Measurements from ENCODE around the gene RNF157. TPM values are rescaled to one million over a fixed set of nuclear protein-coding genes. Genes with fewer than 3 reads are reported as not detected.

RNF157 gene
- total and polyA plus RNA-seq, 2 of the 13 experiments (the other 11 are each of a cell fraction or from before 2014, with no cell fraction given) = 0.44 to 1.5 TPM

DNA sequence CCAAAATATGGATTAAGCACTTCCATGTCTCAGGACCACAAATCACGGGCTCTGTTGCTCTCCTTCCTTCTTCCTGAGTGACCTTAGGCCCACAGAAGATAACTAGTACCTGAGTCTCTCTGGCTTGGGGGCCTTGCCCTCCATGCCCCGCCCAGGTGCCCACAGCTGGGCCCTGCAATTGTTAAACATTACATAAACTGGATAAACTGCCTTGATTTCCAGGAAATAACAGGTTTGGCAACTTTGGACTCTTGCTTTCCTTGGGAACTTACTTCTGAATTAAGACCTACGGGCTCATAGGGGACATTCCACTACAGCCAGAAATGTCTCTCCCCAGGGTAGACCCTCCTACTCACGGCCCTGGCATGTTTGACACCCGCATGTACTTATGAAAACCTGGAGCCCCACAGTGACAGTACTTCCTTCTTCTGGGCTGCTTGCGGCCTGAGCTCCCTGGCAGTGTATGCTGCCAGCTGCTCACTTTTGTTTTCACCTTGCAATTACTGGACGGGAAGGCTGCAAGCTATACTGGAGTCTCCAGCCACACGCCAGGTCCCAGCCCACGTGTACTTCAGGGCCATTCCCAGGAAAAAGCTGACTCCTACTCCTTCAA, 22.5 kb upstream of the RNF157 start (continued):
- no peak for TF ChIP-seq FOXA1 (IDR thresholded peaks at IDR 0.05)
- no peak for TF ChIP-seq FOXA1 (CRISPR knock-in tag; IDR thresholded peaks at IDR 0.05)
- TF ChIP-seq KAT8 (CRISPR knock-in tag; IDR thresholded peaks at IDR 0.05) = 0 out of 2 replicates have a peak, but pooled peaks have one; percentile 27
- TF ChIP-seq, protein P1, sequence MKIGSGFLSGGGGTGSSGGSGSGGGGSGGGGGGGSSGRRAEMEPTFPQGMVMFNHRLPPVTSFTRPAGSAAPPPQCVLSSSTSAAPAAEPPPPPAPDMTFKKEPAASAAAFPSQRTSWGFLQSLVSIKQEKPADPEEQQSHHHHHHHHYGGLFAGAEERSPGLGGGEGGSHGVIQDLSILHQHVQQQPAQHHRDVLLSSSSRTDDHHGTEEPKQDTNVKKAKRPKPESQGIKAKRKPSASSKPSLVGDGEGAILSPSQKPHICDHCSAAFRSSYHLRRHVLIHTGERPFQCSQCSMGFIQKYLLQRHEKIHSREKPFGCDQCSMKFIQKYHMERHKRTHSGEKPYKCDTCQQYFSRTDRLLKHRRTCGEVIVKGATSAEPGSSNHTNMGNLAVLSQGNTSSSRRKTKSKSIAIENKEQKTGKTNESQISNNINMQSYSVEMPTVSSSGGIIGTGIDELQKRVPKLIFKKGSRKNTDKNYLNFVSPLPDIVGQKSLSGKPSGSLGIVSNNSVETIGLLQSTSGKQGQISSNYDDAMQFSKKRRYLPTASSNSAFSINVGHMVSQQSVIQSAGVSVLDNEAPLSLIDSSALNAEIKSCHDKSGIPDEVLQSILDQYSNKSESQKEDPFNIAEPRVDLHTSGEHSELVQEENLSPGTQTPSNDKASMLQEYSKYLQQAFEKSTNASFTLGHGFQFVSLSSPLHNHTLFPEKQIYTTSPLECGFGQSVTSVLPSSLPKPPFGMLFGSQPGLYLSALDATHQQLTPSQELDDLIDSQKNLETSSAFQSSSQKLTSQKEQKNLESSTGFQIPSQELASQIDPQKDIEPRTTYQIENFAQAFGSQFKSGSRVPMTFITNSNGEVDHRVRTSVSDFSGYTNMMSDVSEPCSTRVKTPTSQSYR (CRISPR knock-in tag; IDR thresholded peaks at IDR 0.05; ENCODE audit: borderline replicate concordance) = no peak
- TF ChIP-seq, protein P2, sequence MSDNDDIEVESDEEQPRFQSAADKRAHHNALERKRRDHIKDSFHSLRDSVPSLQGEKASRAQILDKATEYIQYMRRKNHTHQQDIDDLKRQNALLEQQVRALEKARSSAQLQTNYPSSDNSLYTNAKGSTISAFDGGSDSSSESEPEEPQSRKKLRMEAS (IDR thresholded peaks at IDR 0.05) = peak; percentile 42; the same call in 1 of the 2 replicates
- no peak for TF ChIP-seq NCOR1 (IDR thresholded peaks at IDR 0.05; ENCODE audit: borderline replicate concordance, low read length)
- peak; percentile 90 for TF ChIP-seq BCL6 (CRISPR knock-in tag; IDR thresholded peaks at IDR 0.05)
- TF ChIP-seq, protein P3, sequence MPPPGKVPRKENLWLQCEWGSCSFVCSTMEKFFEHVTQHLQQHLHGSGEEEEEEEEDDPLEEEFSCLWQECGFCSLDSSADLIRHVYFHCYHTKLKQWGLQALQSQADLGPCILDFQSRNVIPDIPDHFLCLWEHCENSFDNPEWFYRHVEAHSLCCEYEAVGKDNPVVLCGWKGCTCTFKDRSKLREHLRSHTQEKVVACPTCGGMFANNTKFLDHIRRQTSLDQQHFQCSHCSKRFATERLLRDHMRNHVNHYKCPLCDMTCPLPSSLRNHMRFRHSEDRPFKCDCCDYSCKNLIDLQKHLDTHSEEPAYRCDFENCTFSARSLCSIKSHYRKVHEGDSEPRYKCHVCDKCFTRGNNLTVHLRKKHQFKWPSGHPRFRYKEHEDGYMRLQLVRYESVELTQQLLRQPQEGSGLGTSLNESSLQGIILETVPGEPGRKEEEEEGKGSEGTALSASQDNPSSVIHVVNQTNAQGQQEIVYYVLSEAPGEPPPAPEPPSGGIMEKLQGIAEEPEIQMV (CRISPR knock-in tag; IDR thresholded peaks at IDR 0.05; ENCODE audit: low read depth) = no peak
- TF ChIP-seq, protein P4, sequence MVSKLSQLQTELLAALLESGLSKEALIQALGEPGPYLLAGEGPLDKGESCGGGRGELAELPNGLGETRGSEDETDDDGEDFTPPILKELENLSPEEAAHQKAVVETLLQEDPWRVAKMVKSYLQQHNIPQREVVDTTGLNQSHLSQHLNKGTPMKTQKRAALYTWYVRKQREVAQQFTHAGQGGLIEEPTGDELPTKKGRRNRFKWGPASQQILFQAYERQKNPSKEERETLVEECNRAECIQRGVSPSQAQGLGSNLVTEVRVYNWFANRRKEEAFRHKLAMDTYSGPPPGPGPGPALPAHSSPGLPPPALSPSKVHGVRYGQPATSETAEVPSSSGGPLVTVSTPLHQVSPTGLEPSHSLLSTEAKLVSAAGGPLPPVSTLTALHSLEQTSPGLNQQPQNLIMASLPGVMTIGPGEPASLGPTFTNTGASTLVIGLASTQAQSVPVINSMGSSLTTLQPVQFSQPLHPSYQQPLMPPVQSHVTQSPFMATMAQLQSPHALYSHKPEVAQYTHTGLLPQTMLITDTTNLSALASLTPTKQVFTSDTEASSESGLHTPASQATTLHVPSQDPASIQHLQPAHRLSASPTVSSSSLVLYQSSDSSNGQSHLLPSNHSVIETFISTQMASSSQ (IDR thresholded peaks at IDR 0.05; ENCODE audit: low read depth) = no peak
- TF ChIP-seq, protein P4 (CRISPR knock-in tag; IDR thresholded peaks at IDR 0.05; ENCODE audit: borderline replicate concordance) = no peak
- TF ChIP-seq ZNF224 (CRISPR knock-in tag; IDR thresholded peaks at IDR 0.05) = no peak
- TF ChIP-seq, protein P5, sequence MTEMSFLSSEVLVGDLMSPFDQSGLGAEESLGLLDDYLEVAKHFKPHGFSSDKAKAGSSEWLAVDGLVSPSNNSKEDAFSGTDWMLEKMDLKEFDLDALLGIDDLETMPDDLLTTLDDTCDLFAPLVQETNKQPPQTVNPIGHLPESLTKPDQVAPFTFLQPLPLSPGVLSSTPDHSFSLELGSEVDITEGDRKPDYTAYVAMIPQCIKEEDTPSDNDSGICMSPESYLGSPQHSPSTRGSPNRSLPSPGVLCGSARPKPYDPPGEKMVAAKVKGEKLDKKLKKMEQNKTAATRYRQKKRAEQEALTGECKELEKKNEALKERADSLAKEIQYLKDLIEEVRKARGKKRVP (CRISPR knock-in tag; IDR thresholded peaks at IDR 0.05) = 0 out of 4 replicates have a peak, but pooled peaks of 1 of the 2 experiments have one; percentile 26
- TF ChIP-seq, protein P6, sequence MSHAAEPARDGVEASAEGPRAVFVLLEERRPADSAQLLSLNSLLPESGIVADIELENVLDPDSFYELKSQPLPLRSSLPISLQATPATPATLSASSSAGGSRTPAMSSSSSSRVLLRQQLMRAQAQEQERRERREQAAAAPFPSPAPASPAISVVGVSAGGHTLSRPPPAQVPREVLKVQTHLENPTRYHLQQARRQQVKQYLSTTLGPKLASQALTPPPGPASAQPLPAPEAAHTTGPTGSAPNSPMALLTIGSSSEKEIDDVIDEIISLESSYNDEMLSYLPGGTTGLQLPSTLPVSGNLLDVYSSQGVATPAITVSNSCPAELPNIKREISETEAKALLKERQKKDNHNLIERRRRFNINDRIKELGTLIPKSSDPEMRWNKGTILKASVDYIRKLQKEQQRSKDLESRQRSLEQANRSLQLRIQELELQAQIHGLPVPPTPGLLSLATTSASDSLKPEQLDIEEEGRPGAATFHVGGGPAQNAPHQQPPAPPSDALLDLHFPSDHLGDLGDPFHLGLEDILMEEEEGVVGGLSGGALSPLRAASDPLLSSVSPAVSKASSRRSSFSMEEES (CRISPR knock-in tag; IDR thresholded peaks at IDR 0.05) = no peak
- no peak for TF ChIP-seq ZNF354B (CRISPR knock-in tag; IDR thresholded peaks at IDR 0.05)
- TF ChIP-seq RXRA (CRISPR knock-in tag; IDR thresholded peaks at IDR 0.05) = no peak; the same call in 1 of the 2 replicates
- no peak for TF ChIP-seq IRF2 (CRISPR knock-in tag; IDR thresholded peaks at IDR 0.05)
- no peak for TF ChIP-seq ZSCAN21 (CRISPR knock-in tag; IDR thresholded peaks at IDR 0.05; ENCODE audit: borderline replicate concordance)
- TF ChIP-seq ZNF678 (CRISPR knock-in tag; IDR thresholded peaks at IDR 0.05) = no peak
- TF ChIP-seq ZNF446 (CRISPR knock-in tag; IDR thresholded peaks at IDR 0.05) = no peak
